ENCODE measurements around the gene LYPD4. TPM values are rescaled to one million over a fixed set of nuclear protein-coding genes. Genes with fewer than 3 reads are reported as not detected.

Gene LYPD4
- total and polyA plus RNA-seq, 2 donors = not detected

DNA sequence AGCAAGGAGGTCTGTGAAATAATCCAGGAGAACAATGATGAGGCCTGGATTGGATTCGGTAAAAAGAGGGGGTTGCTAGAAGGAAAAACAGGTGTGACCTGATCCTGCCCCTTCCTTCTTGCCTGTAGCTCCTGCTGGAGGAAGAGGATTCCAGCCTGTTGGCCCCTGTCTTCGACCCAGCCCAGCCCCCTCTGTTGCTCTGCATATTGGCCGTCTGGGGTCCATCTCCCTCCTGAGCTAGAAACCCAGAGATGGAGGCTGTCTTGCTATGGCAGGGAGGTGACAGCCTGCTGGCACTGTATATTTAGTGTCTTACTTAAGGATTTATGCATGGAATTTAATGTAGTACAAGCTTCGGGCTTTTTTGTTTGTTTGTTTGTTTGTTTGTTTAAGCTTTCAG, 7.0 kb upstream of the LYPD4 start:
- Histone ChIP-seq H3K4me3 (ENCODE audit: low read depth, low read length) (no peak overlapping the region), H3K4me1 (ENCODE audit: insufficient read depth) (no peaks in the 10 kb centered on the region), H3K27ac (ENCODE audit: low read depth) (no peak overlapping the region), H3K36me3 (ENCODE audit: insufficient read depth) (no peaks in the 10 kb centered on the region)
- DNase-seq (ENCODE audit: extremely low spot score) = no peak
- WGBS = 27% methylated on average over 4 of the region's 4 CpGs

DNA sequence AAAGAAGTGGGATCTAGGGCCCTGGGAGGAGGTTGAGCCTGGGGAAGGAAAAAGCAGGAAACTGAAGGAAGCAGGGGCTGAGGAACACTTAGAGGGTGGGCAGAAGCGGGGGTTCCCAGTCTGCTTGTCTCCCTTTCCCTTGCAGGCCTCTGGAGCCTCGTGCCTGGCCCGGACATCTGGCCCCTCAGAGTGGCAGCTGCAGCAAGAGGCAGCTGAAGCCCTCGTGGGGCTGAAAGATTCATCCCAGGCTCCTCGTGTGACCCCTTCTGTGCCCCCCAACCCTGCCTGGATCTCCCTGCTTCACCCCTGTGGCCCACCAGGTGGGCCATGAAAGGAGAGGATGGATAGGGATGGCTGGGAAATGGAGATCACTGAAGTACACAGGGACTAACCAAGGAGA, 5.9 kb upstream of the LYPD4 start:
- Histone ChIP-seq H3K36me3 (ENCODE audit: insufficient read depth) (no peaks in the 10 kb centered on the region), H3K27ac (ENCODE audit: low read depth) (no peak overlapping the region), H3K4me3 (ENCODE audit: low read depth, low read length) (no peak overlapping the region), H3K4me1 (ENCODE audit: insufficient read depth) (no peaks in the 10 kb centered on the region)
- DNase-seq (ENCODE audit: extremely low spot score) = no peak
- 48% methylated on average over 5 of the region's 5 CpGs for WGBS

DNA sequence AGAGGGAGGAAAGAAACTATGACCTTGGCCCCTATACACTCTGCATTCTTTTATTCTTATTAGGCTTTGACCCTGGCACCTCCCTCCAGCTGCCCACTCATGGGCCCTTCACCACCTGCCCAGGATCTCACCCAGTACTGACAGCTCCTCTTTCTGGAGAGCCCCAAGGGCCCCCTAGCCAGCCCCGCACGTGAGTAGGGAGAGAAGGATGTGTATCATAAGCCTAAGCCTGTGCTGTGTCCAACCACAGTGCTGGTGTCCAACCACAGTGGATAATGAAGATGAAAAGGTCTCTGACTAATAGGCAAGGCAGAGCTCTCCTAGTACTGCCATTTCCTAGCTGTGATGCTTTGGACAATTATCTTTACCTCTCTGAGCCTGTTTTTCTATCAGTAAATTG, 4.6 kb upstream of the LYPD4 start:
- 66% methylated on average over 2 of the region's 2 CpGs for WGBS
- Histone ChIP-seq H3K36me3 (ENCODE audit: insufficient read depth) (no peaks in the 10 kb centered on the region), H3K27ac (ENCODE audit: low read depth) (no peak overlapping the region), H3K4me1 (ENCODE audit: insufficient read depth) (no peaks in the 10 kb centered on the region), H3K4me3 (ENCODE audit: low read depth, low read length) (no peak overlapping the region)
- DNase-seq (ENCODE audit: extremely low spot score) = no peak

DNA sequence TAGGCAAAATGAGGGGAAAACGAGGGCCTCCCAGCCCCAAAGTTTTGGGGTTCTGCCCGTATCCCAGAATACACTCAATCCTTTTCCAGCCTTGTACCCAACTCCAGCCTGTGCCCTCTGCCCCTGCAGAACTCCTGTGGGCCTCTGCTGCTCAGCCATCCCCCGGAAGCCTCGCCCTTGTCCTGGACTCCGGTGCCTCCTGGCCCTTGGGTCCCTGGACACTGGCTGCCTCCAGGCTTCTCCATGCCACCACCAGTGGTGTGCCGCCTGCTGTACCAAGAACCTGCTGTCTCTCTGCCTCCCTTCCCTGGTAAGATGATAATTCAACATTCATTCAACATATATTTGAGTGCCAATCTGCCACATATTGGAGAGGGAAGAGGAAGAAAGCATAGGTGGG, 4.2 kb upstream of the LYPD4 start:
- Histone ChIP-seq H3K27ac (ENCODE audit: low read depth) (no peak overlapping the region), H3K4me3 (ENCODE audit: low read depth, low read length) (no peak overlapping the region), H3K4me1 (ENCODE audit: insufficient read depth) (no peaks in the 10 kb centered on the region), H3K36me3 (ENCODE audit: insufficient read depth) (no peaks in the 10 kb centered on the region)
- DNase-seq (ENCODE audit: extremely low spot score) = no peak
- 80% methylated on average over 6 of the region's 6 CpGs for WGBS

DNA sequence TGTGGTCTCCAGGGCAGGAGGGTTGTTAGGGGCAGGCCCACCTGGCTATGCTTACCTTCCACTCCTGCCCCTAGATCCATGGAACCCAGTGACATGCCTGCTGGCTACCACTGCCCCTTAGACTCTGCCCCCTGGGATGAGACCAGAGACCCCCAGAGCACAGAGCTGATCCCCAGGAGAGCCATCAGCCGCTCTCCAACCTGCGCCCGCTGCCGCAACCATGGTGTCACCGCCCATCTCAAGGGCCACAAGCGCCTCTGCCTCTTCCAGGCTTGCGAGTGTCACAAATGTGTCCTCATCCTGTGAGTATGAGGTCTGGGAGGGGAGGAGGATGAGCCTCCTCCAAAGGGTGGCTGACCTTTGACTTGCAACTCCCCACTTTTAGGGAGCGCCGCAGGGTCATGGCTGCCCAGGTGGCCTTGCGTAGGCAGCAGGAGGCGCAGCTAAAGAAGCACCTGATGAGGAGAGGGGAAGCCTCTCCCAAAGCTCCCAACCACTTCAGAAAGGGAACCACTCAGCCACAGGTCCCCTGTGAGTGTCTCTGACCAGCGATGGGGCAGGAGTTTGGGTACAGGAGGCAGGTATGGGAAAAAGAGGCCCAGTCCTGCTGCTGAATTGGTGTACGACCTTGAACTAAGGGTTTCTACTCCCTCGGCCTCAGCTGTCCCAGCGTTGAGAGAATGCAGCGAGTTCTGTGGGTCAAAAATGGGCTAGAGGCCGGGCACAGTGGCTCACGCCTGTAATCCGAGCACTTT, 3.0 kb upstream of the LYPD4 start:
- 89% methylated on average over 19 of the region's 19 CpGs for WGBS
- Histone ChIP-seq H3K36me3 (ENCODE audit: insufficient read depth) (no peaks in the 10 kb centered on the region), H3K27ac (ENCODE audit: low read depth) (no peak overlapping the region), H3K4me1 (ENCODE audit: insufficient read depth) (no peaks in the 10 kb centered on the region), H3K4me3 (ENCODE audit: low read depth, low read length) (no peak overlapping the region)
- DNase-seq (ENCODE audit: extremely low spot score) = no peak

DNA sequence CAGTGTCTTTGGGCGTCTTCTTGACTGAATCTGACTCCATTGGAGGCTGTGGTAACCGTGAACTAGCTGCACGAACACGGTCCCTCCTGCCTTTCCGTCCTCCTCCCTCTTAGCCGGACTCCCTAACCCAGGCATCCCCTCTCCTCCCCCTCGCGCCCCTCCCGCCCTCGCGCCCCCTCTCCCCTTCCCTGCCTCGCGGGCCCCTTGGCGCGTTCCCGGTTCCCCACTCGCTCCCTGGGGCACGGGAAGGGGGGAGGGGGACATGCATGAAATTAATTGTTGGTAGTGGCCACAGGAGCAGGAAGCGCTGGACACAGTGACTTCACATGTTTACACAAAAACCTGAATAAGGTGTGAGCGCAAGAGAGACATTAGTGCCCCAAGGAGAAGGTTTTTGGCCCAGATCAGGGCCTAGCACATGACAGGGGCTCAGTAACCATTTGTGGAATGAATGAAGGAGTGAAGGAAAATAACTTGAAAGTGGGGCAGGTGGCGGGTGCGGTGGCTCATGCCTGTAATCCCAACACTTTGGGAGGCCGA, 638 bp upstream of the LYPD4 start:
- WGBS = 88% methylated on average over 23 of the region's 23 CpGs
- Histone ChIP-seq H3K36me3 (ENCODE audit: insufficient read depth) (no peaks in the 10 kb centered on the region), H3K27ac (ENCODE audit: low read depth) (no peak overlapping the region), H3K4me3 (ENCODE audit: low read depth, low read length) (no peak overlapping the region), H3K4me1 (ENCODE audit: insufficient read depth) (no peaks in the 10 kb centered on the region)
- DNase-seq (ENCODE audit: extremely low spot score) = no peak

DNA sequence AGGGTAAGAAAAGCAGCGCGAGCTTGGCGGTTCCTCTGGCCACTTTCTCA, 343 bp upstream of the LYPD4 start, which contains the start of gene DMRTC2:
DMRTC2 (plus strand) TSS at position 42 of the 50 bp plus-strand sequence. CDS start 2,387 bp downstream, outside the sequence.
- Histone ChIP-seq H3K36me3 (ENCODE audit: insufficient read depth) (no peaks in the 10 kb centered on the region), H3K4me3 (ENCODE audit: low read depth, low read length) (no peak within 1 kb of the TSS), H3K4me1 (ENCODE audit: insufficient read depth) (no peaks in the 10 kb centered on the region), H3K27ac (ENCODE audit: low read depth) (no peak within 1 kb of the TSS)
- WGBS = 97% methylated on average over 3 of the region's 3 CpGs
- DNase-seq (ENCODE audit: extremely low spot score) = no peak

DNA sequence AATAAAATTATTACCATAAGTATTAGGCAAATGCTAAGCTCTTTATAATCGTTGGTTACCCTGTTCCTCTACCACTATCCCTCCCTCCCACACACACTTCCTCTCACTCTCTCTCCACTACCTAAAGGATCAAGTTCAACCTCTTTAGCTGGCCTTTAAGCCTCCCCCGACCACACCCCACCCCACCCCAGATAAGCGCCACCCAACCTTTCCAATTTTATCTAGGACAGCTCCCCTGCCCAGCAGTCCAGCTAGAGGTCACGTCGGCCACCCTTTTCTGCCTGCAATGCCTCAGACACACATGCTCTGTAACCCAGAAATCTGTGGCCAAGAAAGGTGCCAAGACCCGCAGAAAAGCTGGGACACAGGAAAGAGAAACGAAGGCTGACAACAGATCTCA, 1.1 kb downstream of the LYPD4 start:
- H3K4me1 ChIP-seq (ENCODE audit: insufficient read depth) = no peaks in the 10 kb centered on the region
- H3K4me3 ChIP-seq (ENCODE audit: low read depth, low read length) = no peak overlapping the region
- DNase-seq (ENCODE audit: extremely low spot score) = no peak
- H3K36me3 ChIP-seq (ENCODE audit: insufficient read depth) = no peaks in the 10 kb centered on the region
- WGBS = 69% methylated on average over 7 of the region's 7 CpGs
- no peak overlapping the region for H3K27ac ChIP-seq (ENCODE audit: low read depth)

DNA sequence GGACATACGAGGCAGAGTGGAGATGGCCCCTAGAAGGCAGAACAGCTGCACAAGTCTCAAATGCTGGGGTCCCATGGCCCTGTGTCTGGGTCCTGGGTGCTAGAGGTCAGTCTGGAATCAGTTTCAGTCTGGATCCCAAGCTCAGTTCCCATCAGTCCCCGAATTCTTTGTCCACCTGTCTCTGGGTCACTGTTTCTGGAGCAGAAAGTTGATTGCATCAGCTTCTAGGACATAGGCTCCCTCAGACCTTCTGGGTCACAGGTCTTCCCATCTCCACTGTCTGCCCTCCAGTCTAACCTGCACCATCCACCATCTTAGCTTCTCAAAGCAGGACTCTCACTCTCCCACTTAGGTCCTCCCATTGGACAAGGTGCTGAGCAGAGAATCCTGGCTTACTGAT, 5.3 kb downstream of the LYPD4 start:
- Histone ChIP-seq H3K4me3 (ENCODE audit: low read depth, low read length) (no peak overlapping the region), H3K27ac (ENCODE audit: low read depth) (no peak overlapping the region), H3K4me1 (ENCODE audit: insufficient read depth) (no peaks in the 10 kb centered on the region), H3K36me3 (ENCODE audit: insufficient read depth) (no peaks in the 10 kb centered on the region)
- DNase-seq (ENCODE audit: extremely low spot score) = no peak
- WGBS = 43% methylated on average over 2 of the region's 2 CpGs

DNA sequence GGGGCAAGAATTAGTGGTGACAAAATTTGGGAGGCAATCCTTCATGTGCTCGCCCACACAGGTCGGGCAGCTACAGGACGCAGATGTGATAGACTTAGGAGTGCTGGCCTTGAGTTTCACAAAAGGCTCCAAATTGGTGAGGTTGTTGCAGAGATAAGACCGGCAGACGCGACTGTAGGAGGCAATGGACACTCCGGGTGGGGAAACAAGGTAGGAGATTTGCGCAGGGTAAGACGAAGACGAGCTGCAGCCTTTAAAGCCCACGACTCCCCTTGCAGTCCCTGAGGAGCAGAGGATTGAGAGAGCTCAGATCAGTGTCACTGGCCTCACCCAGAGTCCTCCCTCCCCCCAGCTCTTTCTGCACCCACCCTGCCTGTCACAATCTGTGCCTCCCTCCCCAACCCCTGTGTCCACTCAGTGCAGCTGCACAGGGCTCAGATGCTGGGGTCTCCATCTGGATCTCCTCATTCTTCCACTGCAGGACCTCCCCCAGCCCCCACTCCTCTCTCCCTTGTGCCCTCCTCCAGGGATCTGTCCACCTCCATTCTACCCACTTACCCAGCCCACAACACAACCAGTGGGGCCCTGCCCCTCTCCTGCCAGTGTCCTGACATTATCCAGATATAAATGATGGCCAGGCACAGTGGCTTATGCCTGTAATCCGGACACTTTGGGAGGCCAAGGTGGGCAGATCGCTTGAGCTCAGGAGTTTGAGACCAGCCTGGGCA, 6.3 kb downstream of the LYPD4 start:
- no peak for DNase-seq (ENCODE audit: extremely low spot score)
- H3K4me1 ChIP-seq (ENCODE audit: insufficient read depth) = no peaks in the 10 kb centered on the region
- H3K27ac ChIP-seq (ENCODE audit: low read depth) = no peak overlapping the region
- H3K36me3 ChIP-seq (ENCODE audit: insufficient read depth) = no peaks in the 10 kb centered on the region
- no peak overlapping the region for H3K4me3 ChIP-seq (ENCODE audit: low read depth, low read length)
- 51% methylated on average over 13 of the region's 13 CpGs for WGBS

DNA sequence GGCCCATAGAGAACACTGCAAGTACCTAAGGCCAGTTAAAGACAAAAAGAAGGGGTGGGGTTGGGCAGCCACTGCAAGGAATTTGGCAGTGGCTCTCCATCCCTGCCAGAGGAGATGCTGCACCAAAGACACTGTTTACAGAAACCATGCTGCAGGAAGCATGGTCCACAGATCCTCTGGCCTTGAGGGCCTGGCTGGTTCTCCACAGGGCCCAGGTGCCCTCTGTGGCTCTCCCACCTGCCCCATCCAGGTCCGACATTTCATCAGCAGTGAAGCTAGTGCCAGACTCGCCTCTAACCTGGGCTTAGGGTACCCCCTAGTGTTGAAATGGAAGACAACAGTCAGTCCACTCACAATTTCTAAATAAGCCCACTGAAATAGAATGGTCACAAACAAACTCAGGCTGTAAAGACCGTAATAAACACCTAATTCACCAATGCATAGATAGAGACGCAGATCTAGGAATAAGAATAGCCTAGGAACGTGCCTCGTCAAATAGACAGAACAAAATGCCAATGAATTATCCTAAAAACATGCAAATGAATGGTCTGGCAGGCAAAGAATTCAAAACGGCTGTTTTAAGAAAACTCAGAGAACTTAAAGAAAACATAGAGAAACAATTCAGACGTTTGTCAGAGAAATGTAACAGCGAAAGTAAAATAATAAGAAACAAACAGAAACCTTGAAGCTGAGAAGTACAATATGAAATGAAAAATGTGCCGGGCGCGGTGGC, 23.3 kb downstream of the LYPD4 start:
- H3K27ac ChIP-seq (ENCODE audit: low read depth) = no peak overlapping the region
- no peaks in the 10 kb centered on the region for H3K36me3 ChIP-seq (ENCODE audit: insufficient read depth)
- no peaks in the 10 kb centered on the region for H3K4me1 ChIP-seq (ENCODE audit: insufficient read depth)
- H3K4me3 ChIP-seq (ENCODE audit: low read depth, low read length) = no peak overlapping the region
- 38% methylated on average over 12 of the region's 12 CpGs for WGBS
- DNase-seq (ENCODE audit: extremely low spot score) = no peak

DNA sequence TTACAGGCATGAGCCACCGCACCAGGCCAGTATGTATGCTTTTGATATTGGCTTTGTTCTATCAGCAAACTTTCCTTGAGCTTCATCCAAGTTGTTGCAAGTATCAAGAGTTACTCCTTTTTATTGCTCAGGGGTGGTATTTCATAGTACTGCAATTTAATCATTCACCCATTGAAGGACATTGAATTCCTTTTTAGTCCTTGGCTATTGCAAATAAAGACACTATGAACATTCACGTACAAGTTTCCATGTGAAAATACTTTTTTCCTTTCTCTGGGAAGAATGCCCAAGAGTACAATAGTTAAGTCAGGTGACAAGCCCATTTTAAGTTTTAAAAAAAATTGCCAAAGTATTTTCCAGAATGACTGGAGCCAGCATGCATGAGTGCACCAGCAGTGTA, 27.7 kb downstream of the LYPD4 start:
- WGBS = 63% methylated on average over 2 of the region's 2 CpGs
- no peaks in the 10 kb centered on the region for H3K36me3 ChIP-seq (ENCODE audit: insufficient read depth)
- DNase-seq (ENCODE audit: extremely low spot score) = no peak
- no peaks in the 10 kb centered on the region for H3K4me1 ChIP-seq (ENCODE audit: insufficient read depth)
- H3K27ac ChIP-seq (ENCODE audit: low read depth) = no peak overlapping the region
- no peak overlapping the region for H3K4me3 ChIP-seq (ENCODE audit: low read depth, low read length)

DNA sequence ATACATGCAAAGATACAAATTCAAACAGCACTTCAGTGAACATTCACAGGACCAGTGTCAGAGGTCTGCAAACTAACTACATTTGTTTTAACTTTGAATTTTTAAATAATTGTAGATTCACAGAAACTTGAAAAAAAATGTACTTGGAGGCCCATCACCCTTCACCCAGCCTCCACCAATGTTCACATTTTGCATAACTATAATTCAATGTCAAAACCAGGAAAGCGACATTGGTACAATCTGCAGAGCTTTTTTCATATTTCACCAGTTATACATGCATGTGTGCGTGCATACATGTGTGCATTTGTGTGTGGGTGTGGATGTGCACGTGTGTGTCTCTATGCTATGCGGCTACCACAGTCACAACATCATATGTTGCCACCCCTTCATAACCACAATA, 29.2 kb downstream of the LYPD4 start:
- no peaks in the 10 kb centered on the region for H3K4me1 ChIP-seq (ENCODE audit: insufficient read depth)
- H3K36me3 ChIP-seq (ENCODE audit: insufficient read depth) = no peaks in the 10 kb centered on the region
- no peak for DNase-seq (ENCODE audit: extremely low spot score)
- no peak overlapping the region for H3K4me3 ChIP-seq (ENCODE audit: low read depth, low read length)
- no peak overlapping the region for H3K27ac ChIP-seq (ENCODE audit: low read depth)
- 71% methylated on average over 4 of the region's 4 CpGs for WGBS

DNA sequence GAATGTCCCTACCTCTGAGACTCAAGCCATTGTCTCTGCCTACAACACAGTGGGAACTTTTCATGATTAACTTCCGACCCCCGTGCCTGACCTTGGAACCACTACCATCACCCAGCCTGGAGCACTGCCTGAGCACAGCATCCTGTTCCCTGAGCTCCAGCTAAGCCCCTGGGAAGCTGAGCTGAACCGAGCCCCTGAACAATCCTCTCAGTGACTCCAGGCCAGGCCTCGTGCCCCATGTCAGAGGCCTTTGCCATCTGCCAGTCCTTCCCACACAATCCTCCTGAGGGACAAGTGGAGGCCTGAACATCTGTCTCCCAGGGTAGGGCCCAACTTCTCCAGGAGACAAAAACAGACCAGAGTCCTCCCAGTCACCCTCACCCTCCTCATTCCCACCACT, 30.6 kb downstream of the LYPD4 start:
- Histone ChIP-seq H3K4me1 (ENCODE audit: insufficient read depth) (no peaks in the 10 kb centered on the region), H3K4me3 (ENCODE audit: low read depth, low read length) (no peak overlapping the region), H3K27ac (ENCODE audit: low read depth) (no peak overlapping the region), H3K36me3 (ENCODE audit: insufficient read depth) (no peaks in the 10 kb centered on the region)
- DNase-seq (ENCODE audit: extremely low spot score) = no peak
- WGBS = 54% methylated on average over 4 of the region's 4 CpGs

Data from urinary bladder (tissue), 4 donors.